GM23338 (cell line): ENCODE measurements around the gene RPN1. TPM values are rescaled to one million over a fixed set of nuclear protein-coding genes. Genes with fewer than 3 reads are reported as not detected.

Source experiments
- ATAC-seq: fragments of 200-7000 bp; cut with Tn5 transposase; 3 replicates; pipeline ENCODE4 v1.9.1; 2020
- DNase-seq: peaks from one replicate; pipeline ENCODE4 v3.0.0-alpha.2; 2015; ENCODE audit warnings: low spot score
- H2AFZ ChIP-seq: fragments of 200-600 bp; sonication (generic); 2 replicates; pipeline ENCODE4 v1.8.0; 2016; ENCODE audit warnings: antibody characterized with exemption, mild to moderate bottlenecking, moderate library complexity
- H3F3A ChIP-seq: fragments of 200-600 bp; sonication (generic); replicated peaks from 2 replicates; pipeline ENCODE4 v1.8.0; 2017; ENCODE audit warnings: antibody characterized with exemption, mixed run types, low read depth
- H3K27ac ChIP-seq: fragments of 200-600 bp; sonication (generic); 2 replicates; pipeline ENCODE4 v1.6.1; 2016; ENCODE audit warnings: low read depth
- H3K27me3 ChIP-seq: fragments of 200-600 bp; sonication (generic); 2 replicates; pipeline ENCODE4 v1.8.0; 2016; ENCODE audit warnings: mild to moderate bottlenecking, mixed run types, moderate library complexity; ENCODE audit not compliant: insufficient read depth
- H3K36me3 ChIP-seq: fragments of 200-600 bp; sonication (generic); 2 replicates; pipeline ENCODE4 v1.8.0; 2016; ENCODE audit warnings: mild to moderate bottlenecking; ENCODE audit not compliant: insufficient read depth
- H3K4me1 ChIP-seq: fragments of 200-600 bp; sonication (generic); 2 replicates; pipeline ENCODE4 v1.8.0; 2016; ENCODE audit warnings: mild to moderate bottlenecking, moderate library complexity; ENCODE audit not compliant: insufficient read depth
- H3K4me2 ChIP-seq: fragments of 200-600 bp; sonication (generic); 2 replicates; pipeline ENCODE4 v1.7.1; 2017; ENCODE audit warnings: mixed run types
- H3K4me3 ChIP-seq: fragments of 200-600 bp; sonication (generic); 2 replicates; pipeline ENCODE4 v1.6.1; 2016; ENCODE audit warnings: mixed run types
- H3K79me2 ChIP-seq: fragments of 200-600 bp; sonication (generic); replicated peaks from 2 replicates; pipeline ENCODE4 v1.8.0; 2017; ENCODE audit warnings: mild to moderate bottlenecking; ENCODE audit not compliant: insufficient read depth
- H3K9me2 ChIP-seq: fragments of 200-600 bp; sonication (generic); 2 replicates; pipeline ENCODE4 v1.8.0; 2017; ENCODE audit not compliant: insufficient read depth
- H4K20me1 ChIP-seq: fragments of 200-600 bp; sonication (generic); replicated peaks from 2 replicates; pipeline ENCODE4 v1.8.0; 2017; ENCODE audit warnings: mild to moderate bottlenecking; ENCODE audit not compliant: insufficient read depth
- H3K27ac Mint-ChIP-seq: 2 replicates; pipeline ENCODE4 v1.8.0; 2020; ENCODE audit warnings: inconsistent platforms, mild to moderate bottlenecking, moderate library complexity, mixed read lengths
- H3K27me3 Mint-ChIP-seq: 3 replicates; pipeline ENCODE4 v1.8.0; 2022; ENCODE audit warnings: low read depth, mild to moderate bottlenecking, moderate library complexity, mixed read lengths, inconsistent platforms; ENCODE audit not compliant: insufficient read depth, poor library complexity
- H3K36me3 Mint-ChIP-seq: 3 replicates; pipeline ENCODE4 v1.8.0; 2021; ENCODE audit warnings: low read depth, mild to moderate bottlenecking, inconsistent platforms, moderate library complexity, mixed read lengths
- H3K4me1 Mint-ChIP-seq: 3 replicates; pipeline ENCODE4 v1.8.0; 2020; ENCODE audit warnings: mild to moderate bottlenecking, inconsistent platforms, mixed read lengths
- H3K4me3 Mint-ChIP-seq: 3 replicates; pipeline ENCODE4 v1.8.0; 2021; ENCODE audit warnings: moderate library complexity, mild to moderate bottlenecking, inconsistent platforms, mixed read lengths
- H3K9me3 Mint-ChIP-seq: 3 replicates; pipeline ENCODE4 v1.8.0; 2020; ENCODE audit warnings: moderate library complexity, mild to moderate bottlenecking, inconsistent platforms, mixed read lengths
- CREB1 ChIP-seq: fragments of 250-450 bp; sonication (Bioruptor Pico); IDR thresholded peaks from 2 replicates; pipeline ENCODE4 v1.5.0; 2020; ENCODE audit warnings: low read depth, mild to moderate bottlenecking, moderate library complexity
- EZH2 ChIP-seq: fragments of 200-600 bp; sonication (generic); IDR thresholded peaks from one replicate; pipeline ENCODE4 v1.8.0; 2017; ENCODE audit warnings: antibody characterized with exemption, mild to moderate bottlenecking, low read depth; ENCODE audit not compliant: unreplicated experiment
- EZH2phosphoT487 ChIP-seq: fragments of 200-600 bp; sonication (generic); IDR thresholded peaks from one replicate; pipeline ENCODE4 v1.8.1; 2018; ENCODE audit warnings: antibody characterized with exemption; ENCODE audit not compliant: unreplicated experiment
- JUNB ChIP-seq: IDR thresholded peaks from one replicate; pipeline ENCODE4 v1.6.1; 2016; ENCODE audit warnings: antibody characterized with exemption; ENCODE audit not compliant: unreplicated experiment
- NANOG ChIP-seq: IDR thresholded peaks from 2 replicates; pipeline ENCODE4 v1.6.1; 2016; ENCODE audit warnings: antibody characterized with exemption, borderline replicate concordance
- POLR2AphosphoS5 ChIP-seq: IDR thresholded peaks from 2 replicates; pipeline ENCODE4 v1.6.1; 2016; ENCODE audit warnings: antibody characterized with exemption, low read depth
- STAT1 ChIP-seq: IDR thresholded peaks from one replicate; pipeline ENCODE4 v1.6.1; 2016; ENCODE audit warnings: antibody characterized with exemption; ENCODE audit not compliant: unreplicated experiment
- ZNF114 ChIP-seq: fragments of 250-450 bp; sonication (Bioruptor Pico); IDR thresholded peaks from 2 replicates; pipeline ENCODE4 v1.5.0; 2020; ENCODE audit warnings: mild to moderate bottlenecking, moderate library complexity
- ZNF331 ChIP-seq: fragments of 250-450 bp; sonication (Bioruptor Pico); IDR thresholded peaks from 2 replicates; pipeline ENCODE4 v1.5.0; 2020; ENCODE audit warnings: low read depth, mild to moderate bottlenecking, moderate library complexity
- polyA plus RNA-seq: library from polyadenylated mRNA; unstranded; fragments of >200 nt; fragmentation: Nextera tagmentation; extraction: Ambion mirVana; gene quantifications from 2 replicates; pipeline ENCODE4 v1.2.1, GENCODE V29; 2016
- total RNA-seq: library from RNA; depleted of rRNA; stranded (reverse); fragments of >200 nt; shearing (Covaris generic); gene quantifications from 2 replicates; pipeline ENCODE4 v1.2.3, GENCODE V29; 2014
- TF ChIP-seq, protein P1 (sequence below): IDR thresholded peaks from one replicate; pipeline ENCODE4 v1.6.1; 2018; ENCODE audit warnings: antibody characterized with exemption; ENCODE audit not compliant: unreplicated experiment
- TF ChIP-seq, protein P2 (sequence below): fragments of 250-450 bp; sonication (Bioruptor Pico); IDR thresholded peaks from 2 replicates; pipeline ENCODE4 v1.5.0; 2020; ENCODE audit warnings: mild to moderate bottlenecking, moderate library complexity
- TF ChIP-seq, protein P3 (sequence below), 2 experiments: fragments of 200-600 bp in 1 of 2; sonication (generic) in 1 of 2; conservative IDR thresholded peaks; 2 replicates each; pipeline versions ENCODE4 v1.5.1 to v1.6.1; 2016 to 2017; ENCODE audit warnings: antibody characterized with exemption in 2 of 2, low read depth in 2 of 2, mild to moderate bottlenecking in 2 of 2, moderate library complexity in 1 of 2
- TF ChIP-seq, protein P4 (sequence below): IDR thresholded peaks from 2 replicates; pipeline ENCODE4 v1.6.1; 2016; ENCODE audit warnings: antibody characterized with exemption

RPN1 gene
- total and polyA plus RNA-seq, 2 experiments from 2014 or later, result 111 to 231 TPM

DNA sequence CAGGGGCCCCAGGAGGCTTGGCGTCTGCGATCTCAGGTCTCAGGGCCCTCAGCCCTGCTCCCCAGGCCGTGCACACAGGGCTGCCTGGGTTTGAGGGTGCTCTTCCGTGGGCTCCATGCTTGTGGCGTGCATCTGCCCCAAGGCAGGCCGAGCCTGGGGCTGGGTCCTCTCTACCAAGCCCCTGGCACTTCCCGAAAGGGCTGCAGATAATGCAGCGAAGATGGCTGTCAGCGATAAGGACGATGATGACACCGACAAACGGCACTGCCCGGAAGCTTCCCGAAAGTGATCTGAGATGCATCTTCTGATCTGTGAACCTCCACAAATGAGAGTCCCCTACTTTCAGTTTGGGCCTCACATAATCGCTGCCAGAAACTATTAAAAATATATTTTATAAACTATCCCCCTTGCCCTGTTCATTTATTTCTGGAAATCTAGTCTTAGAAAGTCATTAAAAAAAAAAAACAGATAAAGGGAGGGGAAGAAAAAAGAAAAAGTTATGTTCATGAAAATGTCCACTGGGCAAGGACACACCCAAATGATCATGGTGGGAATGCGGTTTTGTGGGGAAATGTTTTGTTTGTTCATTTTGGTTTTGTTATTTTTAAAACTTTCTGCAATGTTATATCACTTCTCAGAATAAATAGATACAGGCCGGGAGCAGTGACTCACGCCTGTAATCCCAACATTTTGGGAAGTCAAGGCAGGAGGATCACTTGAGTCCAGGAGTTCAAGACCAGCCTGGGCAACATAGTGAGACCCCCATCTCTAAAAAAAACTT is 51.5 kb downstream of the RPN1 start:
- 0 out of 3 replicates have a peak, but pooled peaks cover 3% of the 10 kb centered on the region for H3K4me1 Mint-ChIP-seq
- TF ChIP-seq EZH2 (no peak), CREB1 (CRISPR knock-in tag) (no peak), JUNB (no peak), ZNF331 (CRISPR knock-in tag) (no peak), POLR2AphosphoS5 (no peak), EZH2phosphoT487 (no peak), STAT1 (no peak), ZNF114 (CRISPR knock-in tag) (no peak), NANOG (no peak)
- TF ChIP-seq, protein P1, sequence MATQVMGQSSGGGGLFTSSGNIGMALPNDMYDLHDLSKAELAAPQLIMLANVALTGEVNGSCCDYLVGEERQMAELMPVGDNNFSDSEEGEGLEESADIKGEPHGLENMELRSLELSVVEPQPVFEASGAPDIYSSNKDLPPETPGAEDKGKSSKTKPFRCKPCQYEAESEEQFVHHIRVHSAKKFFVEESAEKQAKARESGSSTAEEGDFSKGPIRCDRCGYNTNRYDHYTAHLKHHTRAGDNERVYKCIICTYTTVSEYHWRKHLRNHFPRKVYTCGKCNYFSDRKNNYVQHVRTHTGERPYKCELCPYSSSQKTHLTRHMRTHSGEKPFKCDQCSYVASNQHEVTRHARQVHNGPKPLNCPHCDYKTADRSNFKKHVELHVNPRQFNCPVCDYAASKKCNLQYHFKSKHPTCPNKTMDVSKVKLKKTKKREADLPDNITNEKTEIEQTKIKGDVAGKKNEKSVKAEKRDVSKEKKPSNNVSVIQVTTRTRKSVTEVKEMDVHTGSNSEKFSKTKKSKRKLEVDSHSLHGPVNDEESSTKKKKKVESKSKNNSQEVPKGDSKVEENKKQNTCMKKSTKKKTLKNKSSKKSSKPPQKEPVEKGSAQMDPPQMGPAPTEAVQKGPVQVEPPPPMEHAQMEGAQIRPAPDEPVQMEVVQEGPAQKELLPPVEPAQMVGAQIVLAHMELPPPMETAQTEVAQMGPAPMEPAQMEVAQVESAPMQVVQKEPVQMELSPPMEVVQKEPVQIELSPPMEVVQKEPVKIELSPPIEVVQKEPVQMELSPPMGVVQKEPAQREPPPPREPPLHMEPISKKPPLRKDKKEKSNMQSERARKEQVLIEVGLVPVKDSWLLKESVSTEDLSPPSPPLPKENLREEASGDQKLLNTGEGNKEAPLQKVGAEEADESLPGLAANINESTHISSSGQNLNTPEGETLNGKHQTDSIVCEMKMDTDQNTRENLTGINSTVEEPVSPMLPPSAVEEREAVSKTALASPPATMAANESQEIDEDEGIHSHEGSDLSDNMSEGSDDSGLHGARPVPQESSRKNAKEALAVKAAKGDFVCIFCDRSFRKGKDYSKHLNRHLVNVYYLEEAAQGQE, result no peak
- TF ChIP-seq, protein P2, sequence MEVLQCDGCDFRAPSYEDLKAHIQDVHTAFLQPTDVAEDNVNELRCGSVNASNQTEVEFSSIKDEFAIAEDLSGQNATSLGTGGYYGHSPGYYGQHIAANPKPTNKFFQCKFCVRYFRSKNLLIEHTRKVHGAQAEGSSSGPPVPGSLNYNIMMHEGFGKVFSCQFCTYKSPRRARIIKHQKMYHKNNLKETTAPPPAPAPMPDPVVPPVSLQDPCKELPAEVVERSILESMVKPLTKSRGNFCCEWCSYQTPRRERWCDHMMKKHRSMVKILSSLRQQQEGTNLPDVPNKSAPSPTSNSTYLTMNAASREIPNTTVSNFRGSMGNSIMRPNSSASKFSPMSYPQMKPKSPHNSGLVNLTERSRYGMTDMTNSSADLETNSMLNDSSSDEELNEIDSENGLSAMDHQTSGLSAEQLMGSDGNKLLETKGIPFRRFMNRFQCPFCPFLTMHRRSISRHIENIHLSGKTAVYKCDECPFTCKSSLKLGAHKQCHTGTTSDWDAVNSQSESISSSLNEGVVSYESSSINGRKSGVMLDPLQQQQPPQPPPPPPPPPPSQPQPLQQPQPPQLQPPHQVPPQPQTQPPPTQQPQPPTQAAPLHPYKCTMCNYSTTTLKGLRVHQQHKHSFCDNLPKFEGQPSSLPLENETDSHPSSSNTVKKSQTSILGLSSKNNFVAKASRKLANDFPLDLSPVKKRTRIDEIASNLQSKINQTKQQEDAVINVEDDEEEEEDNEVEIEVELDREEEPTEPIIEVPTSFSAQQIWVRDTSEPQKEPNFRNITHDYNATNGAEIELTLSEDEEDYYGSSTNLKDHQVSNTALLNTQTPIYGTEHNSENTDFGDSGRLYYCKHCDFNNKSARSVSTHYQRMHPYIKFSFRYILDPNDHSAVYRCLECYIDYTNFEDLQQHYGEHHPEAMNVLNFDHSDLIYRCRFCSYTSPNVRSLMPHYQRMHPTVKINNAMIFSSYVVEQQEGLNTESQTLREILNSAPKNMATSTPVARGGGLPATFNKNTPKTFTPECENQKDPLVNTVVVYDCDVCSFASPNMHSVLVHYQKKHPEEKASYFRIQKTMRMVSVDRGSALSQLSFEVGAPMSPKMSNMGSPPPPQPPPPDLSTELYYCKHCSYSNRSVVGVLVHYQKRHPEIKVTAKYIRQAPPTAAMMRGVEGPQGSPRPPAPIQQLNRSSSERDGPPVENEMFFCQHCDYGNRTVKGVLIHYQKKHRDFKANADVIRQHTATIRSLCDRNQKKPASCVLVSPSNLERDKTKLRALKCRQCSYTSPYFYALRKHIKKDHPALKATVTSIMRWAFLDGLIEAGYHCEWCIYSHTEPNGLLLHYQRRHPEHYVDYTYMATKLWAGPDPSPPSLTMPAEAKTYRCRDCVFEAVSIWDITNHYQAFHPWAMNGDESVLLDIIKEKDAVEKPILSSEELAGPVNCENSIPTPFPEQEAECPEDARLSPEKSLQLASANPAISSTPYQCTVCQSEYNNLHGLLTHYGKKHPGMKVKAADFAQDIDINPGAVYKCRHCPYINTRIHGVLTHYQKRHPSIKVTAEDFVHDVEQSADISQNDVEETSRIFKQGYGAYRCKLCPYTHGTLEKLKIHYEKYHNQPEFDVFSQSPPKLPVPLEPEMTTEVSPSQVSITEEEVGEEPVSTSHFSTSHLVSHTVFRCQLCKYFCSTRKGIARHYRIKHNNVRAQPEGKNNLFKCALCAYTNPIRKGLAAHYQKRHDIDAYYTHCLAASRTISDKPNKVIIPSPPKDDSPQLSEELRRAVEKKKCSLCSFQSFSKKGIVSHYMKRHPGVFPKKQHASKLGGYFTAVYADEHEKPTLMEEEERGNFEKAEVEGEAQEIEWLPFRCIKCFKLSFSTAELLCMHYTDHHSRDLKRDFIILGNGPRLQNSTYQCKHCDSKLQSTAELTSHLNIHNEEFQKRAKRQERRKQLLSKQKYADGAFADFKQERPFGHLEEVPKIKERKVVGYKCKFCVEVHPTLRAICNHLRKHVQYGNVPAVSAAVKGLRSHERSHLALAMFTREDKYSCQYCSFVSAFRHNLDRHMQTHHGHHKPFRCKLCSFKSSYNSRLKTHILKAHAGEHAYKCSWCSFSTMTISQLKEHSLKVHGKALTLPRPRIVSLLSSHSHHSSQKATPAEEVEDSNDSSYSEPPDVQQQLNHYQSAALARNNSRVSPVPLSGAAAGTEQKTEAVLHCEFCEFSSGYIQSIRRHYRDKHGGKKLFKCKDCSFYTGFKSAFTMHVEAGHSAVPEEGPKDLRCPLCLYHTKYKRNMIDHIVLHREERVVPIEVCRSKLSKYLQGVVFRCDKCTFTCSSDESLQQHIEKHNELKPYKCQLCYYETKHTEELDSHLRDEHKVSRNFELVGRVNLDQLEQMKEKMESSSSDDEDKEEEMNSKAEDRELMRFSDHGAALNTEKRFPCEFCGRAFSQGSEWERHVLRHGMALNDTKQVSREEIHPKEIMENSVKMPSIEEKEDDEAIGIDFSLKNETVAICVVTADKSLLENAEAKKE, result no peak
- TF ChIP-seq, protein P3, sequence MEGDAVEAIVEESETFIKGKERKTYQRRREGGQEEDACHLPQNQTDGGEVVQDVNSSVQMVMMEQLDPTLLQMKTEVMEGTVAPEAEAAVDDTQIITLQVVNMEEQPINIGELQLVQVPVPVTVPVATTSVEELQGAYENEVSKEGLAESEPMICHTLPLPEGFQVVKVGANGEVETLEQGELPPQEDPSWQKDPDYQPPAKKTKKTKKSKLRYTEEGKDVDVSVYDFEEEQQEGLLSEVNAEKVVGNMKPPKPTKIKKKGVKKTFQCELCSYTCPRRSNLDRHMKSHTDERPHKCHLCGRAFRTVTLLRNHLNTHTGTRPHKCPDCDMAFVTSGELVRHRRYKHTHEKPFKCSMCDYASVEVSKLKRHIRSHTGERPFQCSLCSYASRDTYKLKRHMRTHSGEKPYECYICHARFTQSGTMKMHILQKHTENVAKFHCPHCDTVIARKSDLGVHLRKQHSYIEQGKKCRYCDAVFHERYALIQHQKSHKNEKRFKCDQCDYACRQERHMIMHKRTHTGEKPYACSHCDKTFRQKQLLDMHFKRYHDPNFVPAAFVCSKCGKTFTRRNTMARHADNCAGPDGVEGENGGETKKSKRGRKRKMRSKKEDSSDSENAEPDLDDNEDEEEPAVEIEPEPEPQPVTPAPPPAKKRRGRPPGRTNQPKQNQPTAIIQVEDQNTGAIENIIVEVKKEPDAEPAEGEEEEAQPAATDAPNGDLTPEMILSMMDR (conservative IDR thresholded peaks at IDR 0.05; ENCODE audit: low read depth in 2 of 2), result no peak
- TF ChIP-seq, protein P4, sequence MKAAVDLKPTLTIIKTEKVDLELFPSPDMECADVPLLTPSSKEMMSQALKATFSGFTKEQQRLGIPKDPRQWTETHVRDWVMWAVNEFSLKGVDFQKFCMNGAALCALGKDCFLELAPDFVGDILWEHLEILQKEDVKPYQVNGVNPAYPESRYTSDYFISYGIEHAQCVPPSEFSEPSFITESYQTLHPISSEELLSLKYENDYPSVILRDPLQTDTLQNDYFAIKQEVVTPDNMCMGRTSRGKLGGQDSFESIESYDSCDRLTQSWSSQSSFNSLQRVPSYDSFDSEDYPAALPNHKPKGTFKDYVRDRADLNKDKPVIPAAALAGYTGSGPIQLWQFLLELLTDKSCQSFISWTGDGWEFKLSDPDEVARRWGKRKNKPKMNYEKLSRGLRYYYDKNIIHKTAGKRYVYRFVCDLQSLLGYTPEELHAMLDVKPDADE, result no peak

More for the DNA sequence above, 51.5 kb downstream of the RPN1 start:
- Histone ChIP-seq H3F3A (no peaks in the 10 kb centered on the region), H3K36me3 (no peaks in the 10 kb centered on the region), H3K27ac (no peak overlapping the region), H3K4me3 (no peak overlapping the region), H4K20me1 (no peaks in the 10 kb centered on the region), H3K9me2 (no peaks in the 10 kb centered on the region), H3K79me2 (no peaks in the 10 kb centered on the region), H2AFZ (no peak overlapping the region), H3K27me3 (no peaks in the 10 kb centered on the region), H3K4me1 (no peaks in the 10 kb centered on the region), H3K4me2 (no peak overlapping the region)
- peaks cover 7% of the 10 kb centered on the region for H3K27me3 Mint-ChIP-seq
- H3K36me3 Mint-ChIP-seq, result no peaks in the 10 kb centered on the region
- DNase-seq, result no peak
- ATAC-seq, result no peak
- no peak overlapping the region for H3K27ac Mint-ChIP-seq
- H3K4me3 Mint-ChIP-seq, result no peak overlapping the region
- H3K9me3 Mint-ChIP-seq, result no peaks in the 10 kb centered on the region
